Activated T-cell treated with anti-CD3 and anti-CD28 coated beads for 1 hour (primary cell): Measurements from ENCODE around the gene CRX.
"Not testable (repeated sequence)": the region's sequence is repeated elsewhere in the genome, so short reads cannot be mapped to it uniquely, and the experiment has no call there.

Experiments used
- DNase-seq: peaks from one replicate; pipeline ENCODE4 v3.0.0-alpha.2; 2020; ENCODE audit warnings: low read depth

CRX gene

DNA sequence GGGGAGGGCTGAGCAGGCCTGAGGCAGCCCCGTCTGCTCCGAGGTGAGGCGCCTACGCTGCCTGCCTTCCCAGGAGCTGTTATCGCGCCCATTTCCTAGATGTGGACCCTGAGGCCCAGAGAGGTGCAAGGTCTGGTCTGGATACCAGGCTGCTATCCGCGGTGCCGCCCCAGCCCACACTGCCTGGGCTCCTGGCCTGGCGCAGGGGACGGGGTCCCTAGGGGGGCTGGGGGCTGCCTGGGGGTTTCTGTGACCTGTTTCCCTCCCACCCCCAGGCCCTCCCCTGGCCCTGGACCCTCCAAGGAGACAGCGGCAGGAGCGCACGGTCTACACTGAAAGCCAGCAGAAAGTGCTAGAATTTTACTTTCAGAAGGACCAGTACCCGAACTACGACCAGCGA lies 38.1 kb downstream of the CRX start:
- not testable (repeated sequence) for DNase-seq

DNA sequence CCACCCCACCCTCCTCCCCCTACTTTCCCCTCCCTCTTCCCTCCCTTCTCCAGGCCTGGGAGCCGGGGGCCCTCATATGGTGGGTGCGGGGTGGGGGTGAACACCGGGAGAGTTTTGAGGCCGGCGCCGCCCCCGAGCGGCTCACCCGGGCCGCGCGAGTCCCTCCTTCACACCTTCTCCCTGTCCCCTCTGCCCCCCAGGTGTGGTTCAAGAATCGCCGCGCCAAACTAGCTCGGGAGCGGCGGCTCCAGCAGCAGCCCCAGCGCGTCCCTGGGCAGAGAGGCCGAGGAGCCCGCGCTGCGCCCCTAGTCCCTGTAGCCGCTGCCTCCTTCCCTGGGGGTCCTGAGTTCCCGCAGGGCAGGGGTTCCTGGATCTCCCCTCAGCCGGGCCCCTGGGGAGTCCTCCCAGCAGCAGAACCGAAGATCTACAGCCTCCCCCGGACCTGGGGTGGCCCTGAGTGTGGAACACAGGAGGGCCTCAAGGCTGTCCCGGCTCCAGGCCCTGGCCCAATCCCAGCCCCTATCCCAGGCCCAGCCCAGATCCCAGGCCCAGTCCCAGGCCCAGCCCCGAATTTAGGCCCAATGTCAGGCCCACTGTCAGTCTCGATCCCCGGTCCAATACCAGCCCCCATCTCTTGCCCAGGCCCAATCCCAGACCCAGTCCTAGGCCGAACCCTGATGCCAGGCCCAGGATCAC lies 39.0 kb downstream of the CRX start:
- DNase-seq: no peak

DNA sequence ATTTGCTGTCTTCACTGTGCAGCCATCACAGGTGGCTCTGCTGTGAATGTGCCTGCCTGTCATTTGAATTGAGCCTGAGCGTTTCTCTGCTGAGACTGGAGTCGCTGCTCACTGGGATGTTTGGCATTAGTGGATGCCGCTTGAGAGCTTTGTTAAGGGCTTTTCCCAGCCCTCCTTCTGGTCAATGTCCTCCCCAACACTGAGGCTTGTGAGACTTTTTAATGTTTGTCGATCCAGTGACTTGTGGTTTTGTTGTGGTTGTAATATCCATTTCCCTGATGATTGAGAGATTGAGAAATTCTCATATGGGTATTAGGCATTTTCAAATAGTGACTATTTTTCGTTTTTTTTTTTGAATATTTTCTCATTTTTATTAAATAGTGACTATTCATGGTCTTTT lies 39.9 kb downstream of the CRX start:
- DNase-seq: no peak

GRCh38 chr19:47863514-47863936 lies 41.8 kb downstream of the CRX start:
- peak; percentile 92 for DNase-seq

- DNase-seq: no peak
Measured at GRCh38 chr19:47865166-47865565, 43.4 kb downstream of the CRX start.

DNA sequence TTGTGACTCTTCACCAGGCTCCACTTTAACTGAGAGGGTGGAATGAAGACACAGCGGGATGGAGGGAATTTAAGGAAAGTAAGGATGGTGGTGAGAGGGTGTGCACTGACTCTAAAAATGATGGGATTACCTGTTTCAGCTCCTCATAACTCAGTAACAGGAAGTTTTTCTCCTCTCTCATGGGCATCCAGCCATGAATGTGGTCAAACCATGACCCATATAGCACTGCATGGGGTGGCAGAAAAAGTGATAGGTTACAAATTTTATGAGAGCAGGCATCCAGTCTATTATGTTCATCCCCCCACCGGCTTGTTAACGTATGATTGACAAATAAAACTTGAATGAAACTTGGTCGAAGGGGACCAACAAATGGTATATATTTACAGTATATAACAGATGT lies 57.2 kb downstream of the CRX start:
- no peak for DNase-seq

DNA sequence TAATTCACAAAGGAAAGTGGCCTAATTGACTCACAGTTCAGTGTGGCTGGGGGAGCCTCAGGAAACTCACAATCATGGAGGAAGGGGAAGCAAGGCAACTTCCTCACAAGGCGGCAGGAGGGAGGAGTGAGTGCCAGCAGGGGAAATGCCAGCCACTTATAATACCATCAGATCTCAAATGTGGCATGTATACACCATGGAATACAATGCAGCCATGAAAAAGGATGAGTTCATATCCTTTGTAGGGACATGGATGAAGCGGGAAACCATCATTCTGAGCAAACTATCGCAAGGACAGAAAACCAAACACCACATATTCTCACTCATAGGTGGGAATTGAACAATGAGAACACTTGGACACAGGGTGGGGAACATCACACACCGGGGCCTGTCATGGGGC lies 57.6 kb downstream of the CRX start:
- not testable (repeated sequence) for DNase-seq

- DNase-seq: no peak
Measured at GRCh38 chr19:47881757-47882156, 60.0 kb downstream of the CRX start.

DNA sequence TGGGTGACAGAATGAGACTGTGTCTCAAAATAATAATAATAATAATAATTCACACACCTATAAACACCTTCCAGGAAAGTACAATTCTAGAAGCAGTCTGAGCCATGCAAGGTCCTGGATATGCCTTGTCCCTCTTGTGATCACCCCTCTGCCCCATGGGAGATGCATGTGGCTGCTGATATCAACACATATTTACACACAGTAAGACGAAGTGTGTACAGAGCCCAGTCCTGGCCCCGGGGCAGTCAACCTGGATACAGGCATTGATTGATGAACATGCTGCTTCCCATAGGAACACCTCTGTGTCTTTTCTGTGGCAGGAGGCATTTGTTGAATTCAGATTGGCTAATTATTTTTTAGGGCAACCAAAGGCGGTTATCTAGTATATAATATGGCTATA lies 61.2 kb downstream of the CRX start:
- DNase-seq: no peak

- no peak for DNase-seq
Measured at GRCh38 chr19:47885067-47885463, 63.3 kb downstream of the CRX start.

- no peak for DNase-seq
Measured at GRCh38 chr19:47886010-47886559, 64.3 kb downstream of the CRX start, which contains the start of gene SULT2A1. TSS of gene SULT2A1 (minus strand) at chr19:47886315. CDS start at chr19:47886257, 58 bp downstream.

- no peak for DNase-seq
Measured at GRCh38 chr19:47890865-47891621, 69.3 kb downstream of the CRX start.

DNA sequence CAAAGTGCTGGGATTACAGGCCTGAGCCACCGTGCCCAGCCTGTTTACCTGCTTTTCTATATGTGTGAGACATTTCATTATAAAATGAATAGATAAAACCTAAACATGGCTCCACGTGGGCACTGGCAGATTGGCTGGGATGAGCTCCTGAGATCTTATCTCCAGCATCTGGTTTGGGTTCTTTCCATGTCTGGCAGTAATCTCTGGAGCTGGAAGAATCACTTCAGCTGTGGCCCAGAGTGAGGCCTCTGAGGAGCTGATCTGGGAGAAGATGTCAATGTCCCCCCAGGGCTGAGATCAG lies 69.8 kb downstream of the CRX start:
- no peak for DNase-seq

GRCh38 chr19:47891923-47892666 lies 70.4 kb downstream of the CRX start:
- no peak for DNase-seq
